GM23338 (cell line): ENCODE data around the gene PATE3. TPM values are rescaled to one million over a fixed set of nuclear protein-coding genes. Genes with fewer than 3 reads are reported as not detected.

Source experiments
- ATAC-seq: fragments of 200-7000 bp; cut with Tn5 transposase; 3 replicates; pipeline ENCODE4 v1.9.1; 2020
- DNase-seq: peaks from one replicate; pipeline ENCODE4 v3.0.0-alpha.2; 2015; ENCODE audit warnings: low spot score
- H2AFZ ChIP-seq: fragments of 200-600 bp; sonication (generic); 2 replicates; pipeline ENCODE4 v1.8.0; 2016; ENCODE audit warnings: antibody characterized with exemption, mild to moderate bottlenecking, moderate library complexity
- H3F3A ChIP-seq: fragments of 200-600 bp; sonication (generic); replicated peaks from 2 replicates; pipeline ENCODE4 v1.8.0; 2017; ENCODE audit warnings: antibody characterized with exemption, mixed run types, low read depth
- H3K27ac ChIP-seq: fragments of 200-600 bp; sonication (generic); 2 replicates; pipeline ENCODE4 v1.6.1; 2016; ENCODE audit warnings: low read depth
- H3K27me3 ChIP-seq: fragments of 200-600 bp; sonication (generic); 2 replicates; pipeline ENCODE4 v1.8.0; 2016; ENCODE audit warnings: mild to moderate bottlenecking, mixed run types, moderate library complexity; ENCODE audit not compliant: insufficient read depth
- H3K36me3 ChIP-seq: fragments of 200-600 bp; sonication (generic); 2 replicates; pipeline ENCODE4 v1.8.0; 2016; ENCODE audit warnings: mild to moderate bottlenecking; ENCODE audit not compliant: insufficient read depth
- H3K4me1 ChIP-seq: fragments of 200-600 bp; sonication (generic); 2 replicates; pipeline ENCODE4 v1.8.0; 2016; ENCODE audit warnings: mild to moderate bottlenecking, moderate library complexity; ENCODE audit not compliant: insufficient read depth
- H3K4me2 ChIP-seq: fragments of 200-600 bp; sonication (generic); 2 replicates; pipeline ENCODE4 v1.7.1; 2017; ENCODE audit warnings: mixed run types
- H3K4me3 ChIP-seq: fragments of 200-600 bp; sonication (generic); 2 replicates; pipeline ENCODE4 v1.6.1; 2016; ENCODE audit warnings: mixed run types
- H3K79me2 ChIP-seq: fragments of 200-600 bp; sonication (generic); replicated peaks from 2 replicates; pipeline ENCODE4 v1.8.0; 2017; ENCODE audit warnings: mild to moderate bottlenecking; ENCODE audit not compliant: insufficient read depth
- H3K9me2 ChIP-seq: fragments of 200-600 bp; sonication (generic); 2 replicates; pipeline ENCODE4 v1.8.0; 2017; ENCODE audit not compliant: insufficient read depth
- H4K20me1 ChIP-seq: fragments of 200-600 bp; sonication (generic); replicated peaks from 2 replicates; pipeline ENCODE4 v1.8.0; 2017; ENCODE audit warnings: mild to moderate bottlenecking; ENCODE audit not compliant: insufficient read depth
- H3K27ac Mint-ChIP-seq: 2 replicates; pipeline ENCODE4 v1.8.0; 2020; ENCODE audit warnings: inconsistent platforms, mild to moderate bottlenecking, moderate library complexity, mixed read lengths
- H3K27me3 Mint-ChIP-seq: 3 replicates; pipeline ENCODE4 v1.8.0; 2022; ENCODE audit warnings: low read depth, mild to moderate bottlenecking, moderate library complexity, mixed read lengths, inconsistent platforms; ENCODE audit not compliant: insufficient read depth, poor library complexity
- H3K36me3 Mint-ChIP-seq: 3 replicates; pipeline ENCODE4 v1.8.0; 2021; ENCODE audit warnings: low read depth, mild to moderate bottlenecking, inconsistent platforms, moderate library complexity, mixed read lengths
- H3K4me1 Mint-ChIP-seq: 3 replicates; pipeline ENCODE4 v1.8.0; 2020; ENCODE audit warnings: mild to moderate bottlenecking, inconsistent platforms, mixed read lengths
- H3K4me3 Mint-ChIP-seq: 3 replicates; pipeline ENCODE4 v1.8.0; 2021; ENCODE audit warnings: moderate library complexity, mild to moderate bottlenecking, inconsistent platforms, mixed read lengths
- H3K9me3 Mint-ChIP-seq: 3 replicates; pipeline ENCODE4 v1.8.0; 2020; ENCODE audit warnings: moderate library complexity, mild to moderate bottlenecking, inconsistent platforms, mixed read lengths
- CREB1 ChIP-seq: fragments of 250-450 bp; sonication (Bioruptor Pico); IDR thresholded peaks from 2 replicates; pipeline ENCODE4 v1.5.0; 2020; ENCODE audit warnings: low read depth, mild to moderate bottlenecking, moderate library complexity
- CTCF ChIP-seq, 2 experiments: fragments of 200-600 bp in 1 of 2; sonication (generic) in 1 of 2; conservative IDR thresholded peaks; 2 replicates each; pipeline versions ENCODE4 v1.5.1 to v1.6.1; 2016 to 2017; ENCODE audit warnings: antibody characterized with exemption in 2 of 2, low read depth in 2 of 2, mild to moderate bottlenecking in 2 of 2, moderate library complexity in 1 of 2
- EZH2 ChIP-seq: fragments of 200-600 bp; sonication (generic); IDR thresholded peaks from one replicate; pipeline ENCODE4 v1.8.0; 2017; ENCODE audit warnings: antibody characterized with exemption, mild to moderate bottlenecking, low read depth; ENCODE audit not compliant: unreplicated experiment
- EZH2phosphoT487 ChIP-seq: fragments of 200-600 bp; sonication (generic); IDR thresholded peaks from one replicate; pipeline ENCODE4 v1.8.1; 2018; ENCODE audit warnings: antibody characterized with exemption; ENCODE audit not compliant: unreplicated experiment
- JUNB ChIP-seq: IDR thresholded peaks from one replicate; pipeline ENCODE4 v1.6.1; 2016; ENCODE audit warnings: antibody characterized with exemption; ENCODE audit not compliant: unreplicated experiment
- NANOG ChIP-seq: IDR thresholded peaks from 2 replicates; pipeline ENCODE4 v1.6.1; 2016; ENCODE audit warnings: antibody characterized with exemption, borderline replicate concordance
- POLR2AphosphoS5 ChIP-seq: IDR thresholded peaks from 2 replicates; pipeline ENCODE4 v1.6.1; 2016; ENCODE audit warnings: antibody characterized with exemption, low read depth
- STAT1 ChIP-seq: IDR thresholded peaks from one replicate; pipeline ENCODE4 v1.6.1; 2016; ENCODE audit warnings: antibody characterized with exemption; ENCODE audit not compliant: unreplicated experiment
- ZNF114 ChIP-seq: fragments of 250-450 bp; sonication (Bioruptor Pico); IDR thresholded peaks from 2 replicates; pipeline ENCODE4 v1.5.0; 2020; ENCODE audit warnings: mild to moderate bottlenecking, moderate library complexity
- ZNF331 ChIP-seq: fragments of 250-450 bp; sonication (Bioruptor Pico); IDR thresholded peaks from 2 replicates; pipeline ENCODE4 v1.5.0; 2020; ENCODE audit warnings: low read depth, mild to moderate bottlenecking, moderate library complexity
- ZNF462 ChIP-seq: fragments of 250-450 bp; sonication (Bioruptor Pico); IDR thresholded peaks from 2 replicates; pipeline ENCODE4 v1.5.0; 2020; ENCODE audit warnings: mild to moderate bottlenecking, moderate library complexity
- polyA plus RNA-seq: library from polyadenylated mRNA; unstranded; fragments of >200 nt; fragmentation: Nextera tagmentation; extraction: Ambion mirVana; gene quantifications from 2 replicates; pipeline ENCODE4 v1.2.1, GENCODE V29; 2016
- total RNA-seq: library from RNA; depleted of rRNA; stranded (reverse); fragments of >200 nt; shearing (Covaris generic); gene quantifications from 2 replicates; pipeline ENCODE4 v1.2.3, GENCODE V29; 2014
- TF ChIP-seq, protein P1 (sequence below): IDR thresholded peaks from 2 replicates; pipeline ENCODE4 v1.6.1; 2016; ENCODE audit warnings: antibody characterized with exemption
- TF ChIP-seq, protein P2 (sequence below): IDR thresholded peaks from one replicate; pipeline ENCODE4 v1.6.1; 2018; ENCODE audit warnings: antibody characterized with exemption; ENCODE audit not compliant: unreplicated experiment

The PATE3 gene
- total and polyA plus RNA-seq, 2 experiments from 2014 or later = not detected

DNA sequence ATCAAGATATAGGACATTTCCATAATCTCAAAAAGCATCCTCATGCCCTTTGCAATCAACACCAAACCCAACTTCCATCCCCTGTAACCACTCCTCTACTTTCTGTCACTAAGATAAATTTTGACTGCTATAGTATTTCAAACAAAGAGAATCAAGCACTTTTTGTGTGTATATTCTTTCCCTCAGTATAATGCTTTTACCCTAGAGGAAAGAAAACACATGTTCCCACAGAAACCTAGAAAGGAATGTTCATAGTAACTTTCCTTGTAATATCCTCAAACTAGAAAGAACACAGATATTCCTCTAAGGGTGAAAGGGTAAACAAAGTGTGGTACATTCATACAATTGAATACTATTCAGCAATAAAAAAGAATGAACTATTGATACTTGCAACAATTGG, 47.3 kb upstream of the PATE3 start:
- H3K4me3 Mint-ChIP-seq = no peak overlapping the region
- Histone ChIP-seq H3K4me2 (no peak overlapping the region), H3K9me2 (no peaks in the 10 kb centered on the region), H3K36me3 (no peaks in the 10 kb centered on the region), H3K4me3 (no peak overlapping the region), H3K27ac (no peak overlapping the region), H2AFZ (no peak overlapping the region), H3F3A (no peaks in the 10 kb centered on the region), H3K79me2 (no peaks in the 10 kb centered on the region), H4K20me1 (no peaks in the 10 kb centered on the region), H3K4me1 (no peaks in the 10 kb centered on the region), H3K27me3 (no peaks in the 10 kb centered on the region)
- ATAC-seq = no peak
- H3K27ac Mint-ChIP-seq = no peak overlapping the region
- TF ChIP-seq NANOG = no peak
- no peak for TF ChIP-seq ZNF462 (CRISPR knock-in tag)
- TF ChIP-seq CREB1 = no peak
- no peak for TF ChIP-seq POLR2AphosphoS5
- TF ChIP-seq EZH2phosphoT487 = no peak
- TF ChIP-seq CTCF (conservative IDR thresholded peaks at IDR 0.05; ENCODE audit: low read depth in 2 of 2) = no peak
- TF ChIP-seq, protein P1, sequence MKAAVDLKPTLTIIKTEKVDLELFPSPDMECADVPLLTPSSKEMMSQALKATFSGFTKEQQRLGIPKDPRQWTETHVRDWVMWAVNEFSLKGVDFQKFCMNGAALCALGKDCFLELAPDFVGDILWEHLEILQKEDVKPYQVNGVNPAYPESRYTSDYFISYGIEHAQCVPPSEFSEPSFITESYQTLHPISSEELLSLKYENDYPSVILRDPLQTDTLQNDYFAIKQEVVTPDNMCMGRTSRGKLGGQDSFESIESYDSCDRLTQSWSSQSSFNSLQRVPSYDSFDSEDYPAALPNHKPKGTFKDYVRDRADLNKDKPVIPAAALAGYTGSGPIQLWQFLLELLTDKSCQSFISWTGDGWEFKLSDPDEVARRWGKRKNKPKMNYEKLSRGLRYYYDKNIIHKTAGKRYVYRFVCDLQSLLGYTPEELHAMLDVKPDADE = no peak
- no peak for TF ChIP-seq ZNF331 (CRISPR knock-in tag)
- TF ChIP-seq, protein P2, sequence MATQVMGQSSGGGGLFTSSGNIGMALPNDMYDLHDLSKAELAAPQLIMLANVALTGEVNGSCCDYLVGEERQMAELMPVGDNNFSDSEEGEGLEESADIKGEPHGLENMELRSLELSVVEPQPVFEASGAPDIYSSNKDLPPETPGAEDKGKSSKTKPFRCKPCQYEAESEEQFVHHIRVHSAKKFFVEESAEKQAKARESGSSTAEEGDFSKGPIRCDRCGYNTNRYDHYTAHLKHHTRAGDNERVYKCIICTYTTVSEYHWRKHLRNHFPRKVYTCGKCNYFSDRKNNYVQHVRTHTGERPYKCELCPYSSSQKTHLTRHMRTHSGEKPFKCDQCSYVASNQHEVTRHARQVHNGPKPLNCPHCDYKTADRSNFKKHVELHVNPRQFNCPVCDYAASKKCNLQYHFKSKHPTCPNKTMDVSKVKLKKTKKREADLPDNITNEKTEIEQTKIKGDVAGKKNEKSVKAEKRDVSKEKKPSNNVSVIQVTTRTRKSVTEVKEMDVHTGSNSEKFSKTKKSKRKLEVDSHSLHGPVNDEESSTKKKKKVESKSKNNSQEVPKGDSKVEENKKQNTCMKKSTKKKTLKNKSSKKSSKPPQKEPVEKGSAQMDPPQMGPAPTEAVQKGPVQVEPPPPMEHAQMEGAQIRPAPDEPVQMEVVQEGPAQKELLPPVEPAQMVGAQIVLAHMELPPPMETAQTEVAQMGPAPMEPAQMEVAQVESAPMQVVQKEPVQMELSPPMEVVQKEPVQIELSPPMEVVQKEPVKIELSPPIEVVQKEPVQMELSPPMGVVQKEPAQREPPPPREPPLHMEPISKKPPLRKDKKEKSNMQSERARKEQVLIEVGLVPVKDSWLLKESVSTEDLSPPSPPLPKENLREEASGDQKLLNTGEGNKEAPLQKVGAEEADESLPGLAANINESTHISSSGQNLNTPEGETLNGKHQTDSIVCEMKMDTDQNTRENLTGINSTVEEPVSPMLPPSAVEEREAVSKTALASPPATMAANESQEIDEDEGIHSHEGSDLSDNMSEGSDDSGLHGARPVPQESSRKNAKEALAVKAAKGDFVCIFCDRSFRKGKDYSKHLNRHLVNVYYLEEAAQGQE = no peak
- TF ChIP-seq ZNF114 (CRISPR knock-in tag) = no peak
- no peak for TF ChIP-seq STAT1
- no peak for TF ChIP-seq JUNB
- no peak for TF ChIP-seq EZH2
- H3K9me3 Mint-ChIP-seq = no peaks in the 10 kb centered on the region
- H3K4me1 Mint-ChIP-seq = no peaks in the 10 kb centered on the region
- no peaks in the 10 kb centered on the region for H3K36me3 Mint-ChIP-seq
- no peaks in the 10 kb centered on the region for H3K27me3 Mint-ChIP-seq
- no peak for DNase-seq
